Activated CD8-positive, alpha-beta T cell treated with anti-CD3 and anti-CD28 coated beads for 36 hours (primary cell): Measurements from ENCODE around the gene PHF13. TPM values are rescaled to one million over a fixed set of nuclear protein-coding genes. Genes with fewer than 3 reads are reported as not detected.

Experiments
- ATAC-seq: fragments of 200-7000 bp; cut with Tn5 transposase; one replicate; pipeline ENCODE4 v1.10.0; 2021; ENCODE audit warnings: mild to moderate bottlenecking, moderate library complexity
- CTCF ChIA-PET: fragments of 350-600 bp; sonication (Branson Sonifier 250); formaldehyde crosslinking; loops from one replicate; lab custom pipeline; 2021; ENCODE audit warnings: antibody characterized with exemption; lab: Charles Lee
- POLR2A ChIA-PET: fragments of 350-600 bp; sonication (Branson Sonifier 250); formaldehyde crosslinking; loops from one replicate; lab custom pipeline; 2021; ENCODE audit warnings: antibody characterized with exemption; lab: Charles Lee
- DNase-seq: peaks from one replicate; pipeline ENCODE4 v3.0.0-alpha.2; 2020
- H3K27ac Mint-ChIP-seq: one replicate; pipeline ENCODE4 v1.8.0; 2021; ENCODE audit warnings: mild to moderate bottlenecking, mixed read lengths
- H3K27me3 Mint-ChIP-seq: one replicate; pipeline ENCODE4 v1.8.0; 2021; ENCODE audit warnings: mixed read lengths
- H3K36me3 Mint-ChIP-seq: one replicate; pipeline ENCODE4 v1.8.0; 2021; ENCODE audit warnings: low read depth, mixed read lengths
- H3K4me1 Mint-ChIP-seq: one replicate; pipeline ENCODE4 v1.8.0; 2021; ENCODE audit warnings: low read depth, mixed read lengths
- H3K4me3 Mint-ChIP-seq: one replicate; pipeline ENCODE4 v1.8.0; 2021; ENCODE audit warnings: mild to moderate bottlenecking, moderate library complexity, mixed read lengths
- H3K9me3 Mint-ChIP-seq: one replicate; pipeline ENCODE4 v1.8.0; 2021; ENCODE audit warnings: mixed read lengths
- CTCF ChIP-seq: fragments of 200-600 bp; IDR thresholded peaks from one replicate; pipeline ENCODE4 v1.8.0; 2022; ENCODE audit warnings: antibody characterized with exemption, mild to moderate bottlenecking
- intact Hi-C: fragments of 100-400 bp; cut with micrococcal nuclease; formaldehyde crosslinking; loops from one replicate; pipeline ENCODE4 v1.10.0; 2022
- total RNA-seq, 2 experiments: library from RNA; stranded (reverse); gene quantifications; one replicate each; pipeline ENCODE4 v1.2.3, GENCODE V29; 2021

The PHF13 gene
- total RNA-seq, 2 experiments from 2014 or later, result 12.5 to 14.8 TPM

GRCh38 chr1:6578624-6579373 lies 34.7 kb upstream of the PHF13 start:
- DNase-seq, result no peak
- H3K36me3 Mint-ChIP-seq, result peaks cover 7% of the 10 kb centered on the region
- ChIA-PET CTCF (interaction anchor here (1.1 to 4.1 kb wide), 3 partner anchors 22 to 68 kb away, joined by 3 to 22 read pairs (median 7); partner anchors contain the start of genes NOL9 and TAS1R1), POLR2A (interaction anchor here (1.0 to 6.3 kb wide), 5 partner anchors 10 to 185 kb away, joined by 3 to 59 read pairs (median 6); partner anchors contain the start of genes ACOT7, KLHL21 and NOL9)
- no peak for TF ChIP-seq CTCF
- peak overlapping the region; percentile 94 for H3K4me3 Mint-ChIP-seq
- intact Hi-C loops, result no loop called here
- no peak for ATAC-seq
- H3K27ac Mint-ChIP-seq, result peak overlapping the region; percentile 95
- no peaks in the 10 kb centered on the region for H3K27me3 Mint-ChIP-seq
- H3K9me3 Mint-ChIP-seq, result no peaks in the 10 kb centered on the region
- peaks cover 25% of the 10 kb centered on the region for H3K4me1 Mint-ChIP-seq

GRCh38 chr1:6579374-6580118 lies 34.0 kb upstream of the PHF13 start, which contains the start of gene ZBTB48:
TSS of gene ZBTB48 (plus strand) at chr1:6579994. CDS start at chr1:6580610, 616 bp downstream.
- H3K27me3 Mint-ChIP-seq, result no peaks in the 10 kb centered on the region
- peak within 1 kb of the TSS; percentile 95 for H3K27ac Mint-ChIP-seq
- no peak for TF ChIP-seq CTCF
- H3K4me1 Mint-ChIP-seq, result peaks cover 26% of the 10 kb centered on the region
- no peaks in the 10 kb centered on the region for H3K9me3 Mint-ChIP-seq
- CTCF ChIA-PET, result interaction anchor here (1.1 to 4.1 kb wide), 3 partner anchors 21 to 67 kb away, joined by 3 to 22 read pairs (median 7); partner anchors contain the start of genes NOL9 and TAS1R1
- POLR2A ChIA-PET, result interaction anchor here (1.0 to 6.3 kb wide), 6 partner anchors 10 to 141 kb away, joined by 3 to 59 read pairs (median 4); partner anchors contain the start of genes KLHL21, NOL9 and TAS1R1
- intact Hi-C loops, result no loop called here
- H3K36me3 Mint-ChIP-seq, result peaks cover 7% of the 10 kb centered on the region
- peak; percentile 99 for ATAC-seq
- peak; percentile 98 for DNase-seq
- peak within 1 kb of the TSS; percentile 94 for H3K4me3 Mint-ChIP-seq

GRCh38 chr1:6580119-6580592 lies 33.4 kb upstream of the PHF13 start:
- Mint-ChIP-seq H3K27ac (peak overlapping the region; percentile 95), H3K4me1 (peaks cover 30% of the 10 kb centered on the region), H3K27me3 (no peaks in the 10 kb centered on the region), H3K9me3 (no peaks in the 10 kb centered on the region), H3K4me3 (peak overlapping the region; percentile 94), H3K36me3 (peaks cover 7% of the 10 kb centered on the region)
- no peak for TF ChIP-seq CTCF
- ChIA-PET POLR2A (interaction anchor here (0.9 to 6.3 kb wide), 6 partner anchors 9 to 85 kb away, joined by 3 to 59 read pairs (median 4); partner anchors contain the start of genes KLHL21, NOL9 and TAS1R1), CTCF (interaction anchor here (1.1 to 4.1 kb wide), 3 partner anchors 20 to 66 kb away, joined by 3 to 22 read pairs (median 7); partner anchors contain the start of genes NOL9 and TAS1R1)
- DNase-seq (no peak), ATAC-seq (peak; percentile 45)
- intact Hi-C loops, result no loop called here

- peak overlapping the region; percentile 94 for H3K4me3 Mint-ChIP-seq
- no peak for ATAC-seq
- TF ChIP-seq CTCF, result no peak
- ChIA-PET CTCF (interaction anchor here (0.9 to 4.1 kb wide), 3 partner anchors 19 to 66 kb away, joined by 3 to 22 read pairs (median 7); partner anchors contain the start of genes NOL9 and TAS1R1), POLR2A (interaction anchor here (0.9 to 6.3 kb wide), 6 partner anchors 8 to 86 kb away, joined by 3 to 59 read pairs (median 4); partner anchors contain the start of genes KLHL21, NOL9 and TAS1R1)
- H3K27me3 Mint-ChIP-seq, result no peaks in the 10 kb centered on the region
- peak; percentile 34 for DNase-seq
- H3K27ac Mint-ChIP-seq, result peak overlapping the region; percentile 95
- H3K4me1 Mint-ChIP-seq, result peaks cover 30% of the 10 kb centered on the region
- no peaks in the 10 kb centered on the region for H3K9me3 Mint-ChIP-seq
- H3K36me3 Mint-ChIP-seq, result peaks cover 7% of the 10 kb centered on the region
- intact Hi-C loops, result no loop called here
These were observed 32.7 kb upstream of the PHF13 start for GRCh38 chr1:6580593-6581409.
